Measurements from ENCODE around the gene C19orf25. TPM values are rescaled to one million over a fixed set of nuclear protein-coding genes. Genes with fewer than 3 reads are reported as not detected.

Gene C19orf25
- 37.4 and 43.3 TPM in 2 replicates for total RNA-seq

GRCh38 chr19:1478934-1479707 is at the start of gene C19orf25:
Gene C19orf25 (minus strand): TSS chr19:1479215. CDS start chr19:1478903, 312 bp downstream.

GRCh38 chr19:1523412-1524286 is 44.6 kb upstream of the C19orf25 start, which contains the start of gene PLK5:
Gene PLK5 (plus strand): TSS chr19:1524077. CDS start chr19:1526997, 2,920 bp downstream.

GRCh38 chr19:1512671-1513498 is 33.9 kb upstream of the C19orf25 start, which contains the start of gene ADAMTSL5:
Gene ADAMTSL5 (minus strand): TSS chr19:1513019. CDS start chr19:1510943, 2,076 bp downstream.

GRCh38 chr19:1491114-1491848 is 12.3 kb upstream of the C19orf25 start, which contains the start of gene REEP6:
Gene REEP6 (plus strand): TSS chr19:1491181. CDS start chr19:1491270, 89 bp downstream.

GRCh38 chr19:1490311-1491113 is 11.5 kb upstream of the C19orf25 start, which contains the start of gene PCSK4:
Gene PCSK4 (minus strand): TSS chr19:1490350. CDS start chr19:1490346, 4 bp downstream.

DNA sequence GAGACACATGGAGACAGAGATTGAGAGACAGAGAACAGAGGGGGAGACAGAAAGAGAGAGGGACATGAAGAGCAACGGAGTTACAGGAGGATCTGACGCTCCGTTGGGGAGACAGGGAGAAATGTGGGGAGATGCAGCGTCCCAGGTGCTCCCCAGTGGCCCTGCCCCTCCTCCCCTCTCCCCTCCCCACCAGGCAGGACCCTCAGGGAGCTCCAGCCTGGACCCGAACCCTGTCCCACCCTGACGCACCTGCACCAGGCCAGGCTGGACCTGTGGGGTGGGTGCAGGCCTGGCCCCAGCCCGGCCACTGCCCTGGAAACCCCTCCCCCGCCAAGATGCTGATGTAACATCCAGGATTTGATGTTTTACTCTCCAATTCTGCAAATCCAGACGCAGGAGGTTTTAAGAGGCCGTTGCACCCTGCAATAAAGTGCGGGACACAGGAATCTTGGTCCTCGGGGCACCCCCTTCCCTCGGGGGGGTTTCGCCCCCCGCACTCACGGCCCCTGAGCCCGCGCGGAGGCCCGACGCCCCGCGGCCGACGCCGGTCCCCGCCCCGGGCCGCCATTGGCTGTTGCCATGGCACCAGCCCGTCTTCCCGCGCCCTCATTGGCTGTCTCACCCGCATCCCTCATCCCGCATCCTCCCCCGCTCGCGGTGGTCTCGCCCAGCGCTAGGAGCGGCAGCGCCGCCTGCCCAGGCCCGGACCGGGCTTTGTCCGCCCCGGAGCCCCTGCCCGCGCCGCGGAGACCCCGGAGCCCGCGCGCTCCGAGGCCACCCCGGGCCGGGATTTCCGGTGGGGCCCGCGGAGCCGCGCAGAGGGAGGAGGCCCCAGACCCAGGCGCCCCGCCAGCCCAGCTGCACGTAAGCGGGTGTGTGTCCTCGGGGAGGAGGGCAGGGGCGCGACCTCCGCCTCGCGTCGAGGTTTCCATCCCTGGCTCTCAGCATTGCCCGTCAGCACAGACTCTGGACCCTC is 29.3 kb downstream of the C19orf25 start, which contains the start of gene APC2:
TSS of gene APC2 (plus strand) at position 655 of the 976 bp plus-strand sequence. CDS start 2,881 bp downstream, outside the sequence.

GRCh38 chr19:1438035-1438932 is 40.7 kb downstream of the C19orf25 start, which contains the start of gene RPS15:
Gene RPS15 (plus strand): TSS chr19:1438396. CDS start chr19:1438426, 30 bp downstream.

Other genes starting within 250 kb of the C19orf25 start
- 3.7 and 4.0 TPM in 2 replicates for gene CBARP, start 241.2 kb downstream of the C19orf25 start, total RNA-seq
- gene ATP5F1D, start 237.5 kb downstream of the C19orf25 start, total RNA-seq = 66.6 and 105 TPM in 2 replicates
- 22.0 and 38.2 TPM in 2 replicates for gene MIDN, start 230.6 kb downstream of the C19orf25 start, total RNA-seq
- 317 and 409 TPM in 2 replicates for gene CIRBP, start 209.9 kb downstream of the C19orf25 start, total RNA-seq
- 26.9 and 75.8 TPM in 2 replicates for gene FAM174C, start 203.7 kb downstream of the C19orf25 start, total RNA-seq
- not detected in 2 replicates for gene EFNA2, start 193.3 kb downstream of the C19orf25 start, total RNA-seq
- gene NDUFS7, start 95.3 kb downstream of the C19orf25 start, total RNA-seq = 77.1 and 87.6 TPM in 2 replicates
- 24.7 and 46.7 TPM in 2 replicates for gene GAMT, start 77.7 kb downstream of the C19orf25 start, total RNA-seq
- 35.6 and 59.5 TPM in 2 replicates for gene DAZAP1, start 71.6 kb downstream of the C19orf25 start, total RNA-seq
- 1,770 and 2,629 TPM in 2 replicates for gene RPS15, start 40.8 kb downstream of the C19orf25 start, total RNA-seq
- gene APC2, start 29.1 kb downstream of the C19orf25 start, total RNA-seq = 0.16 TPM in 1 of 2 replicates, not detected in the other
- gene PCSK4, start 11.1 kb upstream of the C19orf25 start, total RNA-seq = 0.18 and 0.97 TPM in 2 replicates
- gene REEP6, start 12.0 kb upstream of the C19orf25 start, total RNA-seq = 1.8 and 5.8 TPM in 2 replicates
- 3.4 and 11.8 TPM in 2 replicates for gene ADAMTSL5, start 33.8 kb upstream of the C19orf25 start, total RNA-seq
- not detected in 2 replicates for gene PLK5, start 44.9 kb upstream of the C19orf25 start, total RNA-seq
- 29.8 and 33.4 TPM in 2 replicates for gene MEX3D, start 89.1 kb upstream of the C19orf25 start, total RNA-seq
- 56.5 and 99.6 TPM in 2 replicates for gene MBD3, start 113.7 kb upstream of the C19orf25 start, total RNA-seq
- gene UQCR11, start 126.2 kb upstream of the C19orf25 start, total RNA-seq = 84.1 and 89.7 TPM in 2 replicates
- gene TCF3, start 173.4 kb upstream of the C19orf25 start, total RNA-seq = 55.4 and 77.9 TPM in 2 replicates